NCI-H128 (cell line): Measurements from ENCODE around the gene SLC35F6.

ENCODE experiments used
- DNase-seq: peaks from one replicate; lab custom pipeline; 2025; ENCODE audit not compliant: unreplicated experiment; lab: John Stamatoyannopoulos, UW

The SLC35F6 gene

GRCh38 chr2:26764078-26764887 lies at the start of gene SLC35F6:
SLC35F6 (plus strand) TSS chr2:26764284; CDS start chr2:26764350, 66 bp downstream.
- peak; percentile 54 for DNase-seq

GRCh38 chr2:26715528-26716270 lies 48.4 kb upstream of the SLC35F6 start:
- no peak for DNase-seq

GRCh38 chr2:26716340-26716739 lies 47.7 kb upstream of the SLC35F6 start:
- no peak for DNase-seq

- no peak for DNase-seq
Measured at GRCh38 chr2:26716769-26717168, 47.3 kb upstream of the SLC35F6 start.

- DNase-seq = no peak
Measured at GRCh38 chr2:26717362-26717761, 46.7 kb upstream of the SLC35F6 start.

GRCh38 chr2:26718949-26719686 lies 45.0 kb upstream of the SLC35F6 start:
- DNase-seq = no peak

GRCh38 chr2:26720322-26721114 lies 43.6 kb upstream of the SLC35F6 start:
- no peak for DNase-seq

GRCh38 chr2:26721115-26722032 lies 42.7 kb upstream of the SLC35F6 start:
- DNase-seq = no peak

GRCh38 chr2:26722328-26722727 lies 41.8 kb upstream of the SLC35F6 start:
- DNase-seq = no peak

- no peak for DNase-seq
Measured at GRCh38 chr2:26722911-26723310, 41.2 kb upstream of the SLC35F6 start.

GRCh38 chr2:26723475-26723874 lies 40.6 kb upstream of the SLC35F6 start:
- DNase-seq = no peak

- no peak for DNase-seq
Measured at GRCh38 chr2:26723991-26724750, 39.9 kb upstream of the SLC35F6 start.

GRCh38 chr2:26724784-26725520 lies 39.1 kb upstream of the SLC35F6 start:
- DNase-seq = no peak

- no peak for DNase-seq
Measured at GRCh38 chr2:26725521-26725820, 38.6 kb upstream of the SLC35F6 start.

- DNase-seq = no peak
Measured at GRCh38 chr2:26726228-26726627, 37.9 kb upstream of the SLC35F6 start.

GRCh38 chr2:26727641-26728561 lies 36.2 kb upstream of the SLC35F6 start:
- DNase-seq = no peak

GRCh38 chr2:26729311-26729710 lies 34.8 kb upstream of the SLC35F6 start:
- no peak for DNase-seq
